HG03521 (cell line): ENCODE measurements around the gene SPINK1.
"Not testable (repeated sequence)": the region's sequence is repeated elsewhere in the genome, so short reads cannot be mapped to it uniquely, and the experiment has no call there.

Experiments used
- ATAC-seq: cut with Tn5 transposase; IDR thresholded peaks from one replicate; pipeline ENCODE4 v1.9.1; 2021; ENCODE audit warnings: mild to moderate bottlenecking, moderate library complexity; ENCODE audit not compliant: unreplicated experiment

SPINK1 gene

GRCh38 chr5:147854894-147855773 is 23.7 kb upstream of the SPINK1 start:
- no peak for ATAC-seq

- no peak for ATAC-seq
Measured at GRCh38 chr5:147854331-147854730, 22.9 kb upstream of the SPINK1 start.

- ATAC-seq = no peak
Measured at GRCh38 chr5:147853372-147853987, 22.0 kb upstream of the SPINK1 start.

- ATAC-seq = no peak
Measured at GRCh38 chr5:147852365-147852764, 20.9 kb upstream of the SPINK1 start.

- ATAC-seq = no peak
Measured at GRCh38 chr5:147851578-147851977, 20.1 kb upstream of the SPINK1 start.

GRCh38 chr5:147849226-147849625 is 17.8 kb upstream of the SPINK1 start:
- no peak for ATAC-seq

GRCh38 chr5:147845618-147846017 is 14.1 kb upstream of the SPINK1 start:
- ATAC-seq = no peak

GRCh38 chr5:147844846-147845245 is 13.4 kb upstream of the SPINK1 start:
- no peak for ATAC-seq

- ATAC-seq = no peak
Measured at GRCh38 chr5:147842869-147843268, 11.4 kb upstream of the SPINK1 start.

GRCh38 chr5:147836439-147836838 is 5.0 kb upstream of the SPINK1 start:
- ATAC-seq = no peak

GRCh38 chr5:147835386-147835798 is 3.9 kb upstream of the SPINK1 start:
- no peak for ATAC-seq

GRCh38 chr5:147832541-147832940 is 1.1 kb upstream of the SPINK1 start:
- no peak for ATAC-seq

GRCh38 chr5:147830035-147830434 is 1.4 kb downstream of the SPINK1 start:
- ATAC-seq = no peak

GRCh38 chr5:147827017-147827416 is 4.5 kb downstream of the SPINK1 start:
- ATAC-seq = not testable (repeated sequence)

GRCh38 chr5:147826361-147826760 is 5.1 kb downstream of the SPINK1 start:
- no peak for ATAC-seq

GRCh38 chr5:147822686-147823491 is 8.6 kb downstream of the SPINK1 start:
- peak; percentile 79 for ATAC-seq

- not testable (repeated sequence) for ATAC-seq
Measured at GRCh38 chr5:147822222-147822621, 9.2 kb downstream of the SPINK1 start.

GRCh38 chr5:147821766-147822165 is 9.7 kb downstream of the SPINK1 start:
- no peak for ATAC-seq

- ATAC-seq = no peak
Measured at GRCh38 chr5:147819261-147819770, 12.2 kb downstream of the SPINK1 start.

- no peak for ATAC-seq
Measured at GRCh38 chr5:147818290-147818689, 13.2 kb downstream of the SPINK1 start.

GRCh38 chr5:147813696-147814095 is 17.8 kb downstream of the SPINK1 start:
- ATAC-seq = no peak
